Left hindlimb (tissue), 1 donor: ENCODE results near the gene CFAP97D1.

Experiments used
- DNase-seq: peaks from one replicate; pipeline ENCODE4 v3.0.0-alpha.2; 2018

Gene CFAP97D1

DNA sequence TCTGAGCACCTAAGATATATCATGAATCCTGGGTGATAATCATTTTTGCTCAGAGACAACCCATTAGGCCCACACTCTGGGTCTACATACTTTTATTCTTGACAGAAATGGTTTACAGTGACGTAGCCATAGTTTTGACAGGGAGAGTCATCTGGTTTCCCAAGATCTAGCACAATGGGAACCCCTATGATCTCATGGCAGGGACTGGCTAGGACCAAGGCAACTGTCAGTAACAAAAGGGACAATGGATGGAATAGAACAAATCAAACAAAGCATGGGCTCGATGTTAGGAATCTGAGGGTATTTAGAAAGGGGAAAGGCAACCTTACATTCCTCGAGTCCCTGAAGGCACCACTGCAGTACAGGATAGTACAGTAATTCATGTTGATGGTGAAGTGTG, 20.5 kb downstream of the CFAP97D1 start:
- no peak for DNase-seq

DNA sequence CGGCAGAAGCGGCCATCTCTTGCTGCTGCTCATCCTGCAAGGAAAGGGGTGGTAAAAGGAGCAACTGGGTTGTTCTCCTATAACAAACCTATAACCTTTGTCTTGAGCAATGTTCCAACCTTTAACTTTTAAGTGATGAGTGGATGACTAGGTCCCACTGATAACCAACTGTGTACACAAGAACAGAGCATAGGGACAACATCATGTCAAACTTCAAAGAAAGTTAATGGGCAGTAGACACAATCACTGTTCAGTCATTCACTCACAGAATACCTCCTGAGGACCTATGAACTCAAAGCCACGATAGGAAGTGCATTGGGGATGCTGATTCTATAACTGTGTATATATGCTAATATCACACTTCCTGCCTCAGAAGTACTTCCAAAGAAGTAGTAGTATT, 21.6 kb downstream of the CFAP97D1 start:
- DNase-seq = no peak

DNA sequence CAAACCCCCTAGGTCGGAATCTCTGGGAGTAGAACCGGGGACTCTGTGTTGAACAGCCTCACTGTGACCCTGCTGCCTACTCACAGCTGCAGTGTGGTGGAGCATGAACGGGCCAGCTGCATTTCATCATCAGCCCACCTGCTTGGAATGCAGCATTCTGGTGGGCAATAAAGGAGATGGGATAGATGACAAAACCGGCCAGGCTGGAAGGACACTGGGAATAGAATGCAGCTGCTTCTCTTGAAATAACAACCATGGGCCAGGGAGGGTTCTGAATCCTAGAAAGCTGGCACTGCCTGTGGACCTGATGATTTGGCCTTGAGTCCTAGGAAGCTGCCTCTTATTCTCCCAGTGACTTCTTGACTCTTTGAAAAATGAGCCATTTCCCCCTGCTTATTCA, 23.5 kb downstream of the CFAP97D1 start:
- no peak for DNase-seq

DNA sequence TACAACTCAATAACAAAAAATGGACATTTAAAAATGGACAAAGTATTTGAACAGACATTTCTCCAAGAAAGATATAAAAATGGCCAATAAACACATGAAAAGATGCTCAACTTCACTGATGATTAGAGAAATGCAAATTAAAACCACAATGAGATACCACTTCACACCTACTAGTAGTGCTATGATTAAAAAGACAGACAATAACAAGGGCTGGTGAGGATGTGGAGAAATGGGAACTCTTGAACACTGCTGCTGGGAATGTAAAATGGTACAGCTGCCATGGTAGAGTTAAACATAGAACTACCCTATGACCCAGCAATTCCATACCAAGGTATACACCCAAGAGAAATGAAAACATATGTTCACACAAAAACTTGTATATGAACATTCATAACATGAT, 24.9 kb downstream of the CFAP97D1 start:
- DNase-seq = no peak

DNA sequence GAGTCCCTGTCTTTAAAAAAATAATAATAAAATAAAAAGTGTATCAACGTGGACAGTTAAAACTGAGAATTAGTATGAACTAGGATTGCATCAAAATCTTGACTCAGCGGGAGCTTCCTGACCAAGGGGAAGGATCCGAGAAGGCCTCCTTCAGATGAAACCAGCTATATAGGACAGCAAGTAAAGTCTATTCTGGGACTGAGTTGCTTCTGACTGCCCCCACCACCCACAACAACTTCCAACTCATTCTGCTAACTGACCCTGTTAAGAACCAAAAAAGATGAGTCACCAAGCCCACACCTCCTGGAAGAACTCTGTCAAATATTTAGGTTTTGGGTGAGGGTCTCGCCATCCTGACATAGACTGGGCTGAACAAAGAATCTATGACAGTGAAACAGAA, 27.8 kb downstream of the CFAP97D1 start:
- no peak for DNase-seq

DNA sequence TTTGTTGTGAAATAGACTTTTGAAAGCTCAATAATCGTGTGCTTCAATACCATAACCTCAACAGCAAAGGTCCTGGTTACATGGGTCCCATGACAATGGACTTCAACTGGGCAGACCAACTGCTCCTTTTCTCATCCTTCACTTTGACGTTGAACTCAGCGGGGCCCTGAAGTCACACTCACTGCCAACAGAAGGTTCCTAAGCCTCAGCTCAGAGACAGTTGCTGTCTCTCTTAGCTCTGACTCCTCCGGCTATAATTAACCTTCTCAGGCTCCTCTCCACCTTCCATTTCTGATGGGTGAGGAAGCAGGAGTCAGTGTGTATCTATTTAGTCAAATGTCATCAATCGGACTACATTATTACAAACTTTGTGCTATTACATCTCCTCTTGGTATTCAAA, 28.9 kb downstream of the CFAP97D1 start:
- DNase-seq = no peak

DNA sequence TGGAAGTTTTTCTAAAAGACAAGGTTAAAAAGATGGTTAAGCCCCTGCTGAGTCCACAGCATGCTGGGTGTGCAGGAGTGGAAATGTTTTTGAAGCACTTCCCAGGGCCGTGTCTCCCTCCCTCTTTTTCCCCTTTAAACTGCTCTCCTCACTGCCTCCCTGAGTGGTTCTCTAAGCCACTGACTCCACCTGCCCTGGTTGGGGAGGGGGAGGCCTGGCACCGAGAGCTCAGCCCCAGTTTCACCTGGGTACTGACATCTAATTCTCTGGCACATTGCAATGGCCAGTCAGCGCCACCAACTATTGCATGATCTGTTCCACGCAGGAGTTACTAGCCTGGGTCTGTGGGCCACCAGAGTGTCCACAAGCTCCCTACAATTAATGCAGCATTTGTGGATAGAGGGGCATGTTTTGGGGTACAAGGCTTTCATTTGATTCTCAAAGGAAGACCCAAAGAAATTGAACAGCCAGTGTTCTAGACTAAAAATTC, 30.0 kb downstream of the CFAP97D1 start:
- DNase-seq = no peak

DNA sequence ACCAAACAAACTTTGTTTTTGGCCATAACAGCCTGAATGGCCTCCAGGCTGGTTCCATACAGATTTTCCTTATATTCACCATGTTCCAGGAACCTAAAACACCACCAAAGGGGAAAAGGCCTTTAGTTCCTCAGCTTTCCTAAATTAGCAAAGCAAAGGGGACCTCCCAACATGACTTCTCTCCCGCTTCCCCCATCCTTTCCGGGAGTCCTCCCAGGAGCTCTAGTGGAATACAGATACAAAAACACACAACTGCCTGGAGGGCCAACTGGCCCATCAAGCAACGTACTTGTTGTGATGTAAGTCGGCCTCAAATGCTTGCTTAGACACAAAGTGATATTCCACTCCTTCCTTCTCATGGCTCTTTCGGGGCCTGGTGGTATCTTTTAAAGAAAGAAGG, 30.6 kb downstream of the CFAP97D1 start:
- DNase-seq = no peak

DNA sequence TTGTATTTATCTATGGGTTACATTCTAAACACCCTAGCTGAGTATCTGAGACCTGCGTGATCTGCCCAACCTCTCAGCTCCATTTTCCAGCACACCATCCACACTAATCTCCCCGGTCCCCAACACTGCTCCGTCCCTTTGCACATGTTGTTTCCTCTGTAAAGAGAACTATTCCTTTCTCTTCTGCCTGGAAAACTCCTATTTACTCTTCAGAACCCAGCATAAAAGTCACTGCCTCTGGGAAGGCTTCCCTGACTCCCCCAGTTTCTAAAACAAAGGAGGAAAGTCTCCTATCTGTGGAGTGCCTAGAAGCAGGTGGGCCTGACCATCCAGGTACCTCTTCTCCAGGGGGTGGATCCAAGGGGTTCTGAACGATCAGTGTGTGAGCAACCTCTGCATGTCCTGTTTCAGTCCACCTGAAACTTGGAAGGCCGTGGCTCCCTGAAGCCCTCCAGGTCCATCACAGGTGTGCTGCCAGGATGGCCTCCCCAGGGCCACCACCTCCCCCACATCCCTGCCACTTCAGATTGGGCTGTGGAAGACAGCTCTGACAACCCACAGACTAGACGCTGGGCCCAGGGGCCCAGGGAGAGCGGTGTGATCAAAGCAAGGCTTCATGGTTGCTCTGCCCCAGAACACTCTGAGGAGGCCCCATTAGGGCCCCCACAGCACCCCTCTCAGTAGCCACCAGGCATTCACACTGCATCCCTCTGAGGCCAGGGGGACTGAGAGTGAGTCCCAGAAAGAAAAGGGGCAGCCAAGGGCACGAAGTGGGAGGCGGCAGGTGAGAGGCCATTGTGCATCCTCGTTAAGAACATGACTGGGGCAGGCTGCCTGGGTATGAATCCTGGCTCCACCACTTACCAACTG, 32.4 kb downstream of the CFAP97D1 start:
- no peak for DNase-seq

DNA sequence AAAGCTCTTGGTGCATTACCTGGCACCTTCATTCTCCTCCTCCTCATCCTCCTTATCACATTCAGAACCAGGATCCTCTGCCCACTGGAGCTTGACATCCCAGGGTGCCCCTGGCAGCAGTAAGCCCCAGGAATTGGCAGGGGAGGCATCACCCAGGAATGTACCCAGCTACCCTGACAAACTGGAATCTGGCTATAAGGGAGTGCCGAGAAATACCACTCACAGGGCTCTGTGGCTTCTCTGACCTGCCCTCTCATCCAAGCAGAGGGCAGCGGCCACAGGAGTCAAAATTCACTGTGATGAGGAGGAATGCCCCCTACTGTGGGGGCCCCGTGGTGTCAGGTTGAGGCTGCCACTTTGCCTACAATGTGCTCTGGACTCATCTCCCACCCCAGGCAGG, 33.2 kb downstream of the CFAP97D1 start:
- no peak for DNase-seq

DNA sequence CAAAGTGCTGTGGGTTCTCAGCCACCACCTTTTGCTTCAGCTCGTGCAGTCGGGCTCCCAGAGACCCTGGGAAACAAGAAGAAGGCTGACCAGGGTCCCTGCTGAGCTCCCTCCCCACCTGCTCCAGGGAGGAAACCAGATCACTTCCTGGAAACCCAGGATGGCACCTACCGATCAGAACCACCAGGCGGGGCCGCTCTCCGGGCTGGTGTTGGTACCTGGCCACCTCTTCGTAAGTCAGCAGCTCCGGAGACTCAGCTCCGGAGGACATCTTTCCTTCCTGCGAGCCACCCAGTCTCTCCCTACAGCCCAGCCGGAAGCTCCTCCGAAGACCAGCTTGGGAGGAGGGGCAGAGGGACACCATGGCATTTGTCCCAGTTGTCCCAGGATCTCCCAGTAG, 33.8 kb downstream of the CFAP97D1 start:
- DNase-seq = no peak

DNA sequence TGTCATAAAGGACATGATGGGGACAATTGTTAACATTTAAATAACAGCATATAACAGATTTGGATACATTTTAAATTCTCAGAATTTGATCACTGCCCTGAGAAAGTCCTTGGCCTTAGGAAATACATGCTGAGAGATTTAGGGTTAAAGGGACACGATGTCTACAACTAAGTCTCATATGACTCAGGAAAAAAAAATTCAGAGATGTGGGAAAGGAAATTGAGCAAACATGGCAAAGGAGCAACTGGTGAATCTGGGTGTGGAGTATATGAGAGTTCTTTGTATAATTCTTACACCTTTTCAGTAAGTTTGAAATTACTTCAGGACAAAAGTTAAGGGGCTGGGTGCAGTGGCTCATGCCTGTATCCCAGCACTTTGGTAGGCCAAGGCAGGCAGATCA, 34.5 kb downstream of the CFAP97D1 start:
- DNase-seq = no peak

DNA sequence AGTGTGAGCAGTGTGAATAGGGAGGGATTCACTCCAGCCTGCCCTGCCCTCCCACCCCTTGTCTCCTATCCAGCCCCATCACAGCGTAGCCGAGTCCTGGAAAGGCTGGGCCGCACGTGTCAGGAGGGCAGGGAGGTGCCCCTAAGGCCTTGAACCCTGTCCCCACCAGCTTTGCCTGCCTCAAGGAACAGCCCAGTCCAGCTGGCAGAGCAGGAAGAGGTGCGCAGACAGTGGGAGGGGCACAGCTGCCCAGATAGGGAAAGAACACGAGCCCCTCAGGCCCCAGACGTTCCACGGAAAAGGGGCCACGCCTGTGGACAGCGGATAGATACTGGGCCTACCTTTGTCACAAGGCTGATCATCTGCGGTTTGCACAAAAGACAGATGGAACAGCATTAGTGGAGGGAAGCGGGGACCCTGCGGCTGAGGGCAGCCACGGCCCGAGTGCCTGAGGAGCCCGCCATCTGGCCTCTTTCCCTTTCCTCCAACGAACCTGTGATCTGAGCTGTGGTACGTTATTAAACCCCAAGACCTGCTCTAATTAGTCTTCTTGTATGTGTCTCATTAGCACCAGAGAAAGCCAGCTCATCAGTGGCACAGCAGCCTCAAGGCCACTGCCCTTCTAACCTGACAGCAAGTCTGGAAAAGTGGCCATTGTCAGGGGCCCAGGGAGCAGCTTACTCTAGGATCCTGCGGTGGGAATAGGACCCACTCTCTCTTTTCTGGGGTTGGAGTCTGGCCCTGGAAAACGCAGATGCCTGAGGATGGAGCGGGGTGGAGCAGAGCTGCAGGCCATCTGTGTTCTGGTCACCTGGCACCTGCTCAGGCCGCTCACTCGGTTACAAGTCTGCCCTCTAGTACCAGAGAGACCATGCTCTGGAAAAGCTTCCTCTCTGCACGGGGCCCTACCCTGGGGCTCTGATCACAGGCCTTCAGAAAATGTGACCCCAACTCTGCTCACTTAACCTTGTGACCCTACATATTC, 36.4 kb downstream of the CFAP97D1 start:
- DNase-seq = no peak

DNA sequence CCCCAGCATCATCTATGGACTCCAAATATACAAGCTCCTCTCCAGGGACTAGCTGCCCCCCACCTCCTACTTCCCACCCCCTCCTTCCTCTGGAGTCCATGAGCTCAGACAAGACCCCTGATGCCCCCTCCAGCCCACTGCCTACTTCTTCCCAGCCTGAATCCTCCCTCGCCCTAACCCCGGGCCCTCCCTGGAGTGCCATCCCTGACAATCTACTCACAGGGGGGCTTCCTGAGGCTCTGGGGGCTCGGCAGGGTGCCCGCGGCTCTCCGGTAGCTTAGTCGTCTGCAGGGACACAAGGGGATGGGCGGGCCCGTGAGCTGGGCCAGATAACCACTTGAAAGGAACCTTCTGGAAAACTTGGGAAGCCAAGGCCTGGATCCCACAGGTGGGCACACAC, 37.6 kb downstream of the CFAP97D1 start:
- no peak for DNase-seq

DNA sequence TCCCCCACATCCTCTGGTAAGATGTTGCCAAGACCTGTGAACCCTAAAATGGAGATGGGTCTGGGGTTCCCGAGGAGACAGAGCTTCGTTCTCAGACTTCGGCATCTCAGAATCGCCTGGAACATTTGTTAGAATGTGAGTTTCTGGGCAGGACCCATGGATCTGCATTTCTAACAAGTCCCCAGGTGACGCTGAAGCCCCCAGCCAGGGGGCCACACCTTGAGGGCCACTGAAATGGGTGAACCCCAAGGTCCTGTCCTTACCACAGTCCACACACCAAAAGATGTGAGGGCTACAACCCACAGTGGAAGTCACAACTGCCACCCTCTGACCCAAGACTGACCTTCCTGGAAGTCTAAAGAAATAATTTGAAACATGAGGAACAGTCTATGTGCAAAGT, 38.7 kb downstream of the CFAP97D1 start:
- no peak for DNase-seq

DNA sequence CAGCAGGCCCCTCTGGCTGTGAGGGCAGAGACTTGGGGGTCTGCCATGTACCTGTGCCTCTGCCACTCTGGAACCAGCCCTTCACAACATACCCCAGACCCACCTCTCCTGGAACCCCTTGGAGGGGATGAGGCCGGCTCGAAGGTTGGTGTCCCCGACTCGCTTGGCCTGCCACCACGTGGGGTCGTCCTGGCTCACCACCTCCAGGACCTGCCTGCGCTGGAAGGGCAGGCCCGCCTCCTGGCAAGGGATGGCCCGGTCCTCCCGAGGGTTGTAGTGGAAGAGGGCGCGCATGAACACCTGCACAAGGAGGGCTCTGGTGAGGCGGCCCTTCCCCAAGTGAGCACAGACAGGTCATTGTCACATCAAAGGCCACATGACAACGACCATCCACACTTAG, 40.5 kb downstream of the CFAP97D1 start:
- no peak for DNase-seq

DNA sequence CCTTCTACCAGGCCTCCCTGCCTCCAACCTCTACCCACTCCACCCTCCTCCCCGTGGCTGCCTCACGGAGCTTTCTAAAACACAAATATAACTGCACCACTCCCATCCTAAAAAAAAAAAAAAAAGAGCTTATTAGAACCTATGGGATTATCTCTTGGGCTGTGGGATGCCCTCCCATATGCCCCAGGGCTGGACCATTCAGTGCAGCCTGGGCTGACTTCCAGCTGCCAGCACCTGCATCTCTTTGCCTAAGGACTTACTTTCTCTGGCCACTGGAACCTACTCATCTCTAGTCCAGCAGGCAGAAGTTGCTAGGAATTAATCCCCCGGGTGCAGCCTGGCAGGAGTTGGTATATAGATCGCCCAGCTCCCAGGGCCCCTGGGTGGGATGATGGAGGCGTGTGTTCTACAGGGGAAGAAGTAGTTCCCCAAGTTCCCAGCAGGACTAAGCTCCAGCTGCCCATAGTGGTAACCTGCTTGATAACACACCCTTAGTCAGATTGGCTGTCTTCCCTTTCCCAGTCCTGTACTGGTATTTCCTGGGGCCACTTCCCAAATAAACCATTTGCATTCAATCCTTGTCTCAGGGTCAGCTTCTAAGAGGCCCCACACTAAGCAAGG, 42.4 kb downstream of the CFAP97D1 start:
- DNase-seq = no peak

DNA sequence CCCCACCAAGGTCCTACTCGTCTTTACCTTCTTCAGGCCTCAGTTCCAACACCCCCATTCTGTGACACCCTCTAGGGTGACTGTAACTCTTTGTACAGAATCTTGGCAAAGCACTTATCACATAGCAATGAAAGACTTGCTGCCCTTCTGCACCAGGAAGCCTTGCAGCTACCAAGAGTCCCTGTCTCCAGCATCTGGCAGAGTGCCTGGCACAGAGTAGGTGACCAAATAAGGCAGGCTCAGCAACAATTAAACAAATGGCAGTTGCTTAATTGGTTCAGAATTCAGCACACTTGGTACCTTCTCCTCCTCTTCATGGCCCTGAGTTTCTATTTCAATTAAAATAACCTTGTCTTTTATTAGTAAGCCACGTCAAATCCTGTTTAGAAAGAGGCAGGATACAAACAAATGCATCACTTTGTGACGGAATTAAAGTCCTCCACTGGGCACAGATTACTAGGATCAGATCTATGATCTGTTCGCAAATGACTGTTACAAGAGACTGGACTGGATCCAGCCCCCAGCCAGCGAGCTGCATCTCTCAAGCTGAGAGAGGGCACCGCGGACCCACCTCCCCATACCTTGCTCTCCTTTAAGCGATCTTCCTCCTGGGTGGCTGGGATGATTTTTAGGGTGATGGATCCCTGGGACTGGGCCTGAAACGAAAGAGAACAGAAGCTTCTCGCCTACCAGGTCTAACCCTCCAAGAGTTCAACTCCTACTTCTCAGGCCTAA, 43.3 kb downstream of the CFAP97D1 start:
- DNase-seq = no peak

DNA sequence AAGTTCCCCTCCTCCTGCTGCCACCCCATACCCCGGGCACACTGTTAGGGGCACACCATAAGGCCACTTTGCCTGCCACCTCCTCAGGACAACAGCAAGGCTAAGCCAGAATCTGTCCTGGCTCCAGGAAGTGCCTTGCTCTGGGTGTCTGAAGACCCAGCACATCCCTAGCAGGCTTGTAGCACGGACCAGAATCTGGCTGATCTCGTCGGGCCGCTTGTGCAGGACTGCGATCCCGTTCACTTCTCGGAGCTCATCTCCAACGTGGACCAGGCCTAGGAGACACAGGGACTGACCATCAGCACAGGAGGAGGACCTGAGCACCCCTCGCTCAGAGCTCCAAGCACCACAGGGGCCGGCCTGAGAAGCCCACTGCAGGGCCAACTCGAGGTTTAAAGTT, 45.3 kb downstream of the CFAP97D1 start:
- DNase-seq = no peak

DNA sequence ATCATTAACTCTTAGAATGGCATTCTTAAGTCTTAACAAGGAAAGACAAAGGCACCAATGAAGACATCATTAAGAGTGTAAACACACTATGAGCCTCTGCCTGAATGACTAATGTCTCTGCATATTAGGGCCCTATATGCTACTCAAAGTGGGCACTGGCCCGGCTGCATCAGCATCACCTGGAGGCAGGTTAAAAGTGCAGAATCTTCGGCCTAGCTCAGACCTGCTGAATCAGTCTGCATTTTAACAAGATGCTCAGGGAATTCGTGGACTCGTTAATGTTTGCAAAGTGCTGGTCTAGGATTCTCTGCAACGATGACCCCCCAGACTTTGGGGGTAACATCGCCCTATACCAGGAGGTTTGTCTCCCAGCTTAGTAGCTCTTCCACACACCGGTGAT, 46.0 kb downstream of the CFAP97D1 start:
- DNase-seq = no peak

DNA sequence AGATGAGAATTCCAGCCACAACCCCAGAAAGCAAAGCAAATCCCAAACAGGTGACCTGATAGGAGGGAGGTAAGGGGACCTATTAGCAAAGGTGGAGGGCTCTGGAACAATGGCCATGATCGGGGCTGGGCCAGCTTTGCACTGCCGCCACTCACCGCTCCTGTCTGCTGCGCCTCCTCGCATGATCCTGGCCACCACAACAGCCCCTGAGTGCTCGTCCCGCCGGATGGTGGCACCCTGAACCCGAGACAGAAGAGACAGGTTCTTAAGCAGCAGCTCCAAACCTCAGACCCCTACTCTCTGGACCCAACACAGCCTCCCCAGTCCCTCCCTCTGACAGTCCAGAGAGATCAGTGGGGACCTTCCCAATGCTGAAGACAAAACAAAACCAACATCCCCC, 47.4 kb downstream of the CFAP97D1 start:
- no peak for DNase-seq

DNA sequence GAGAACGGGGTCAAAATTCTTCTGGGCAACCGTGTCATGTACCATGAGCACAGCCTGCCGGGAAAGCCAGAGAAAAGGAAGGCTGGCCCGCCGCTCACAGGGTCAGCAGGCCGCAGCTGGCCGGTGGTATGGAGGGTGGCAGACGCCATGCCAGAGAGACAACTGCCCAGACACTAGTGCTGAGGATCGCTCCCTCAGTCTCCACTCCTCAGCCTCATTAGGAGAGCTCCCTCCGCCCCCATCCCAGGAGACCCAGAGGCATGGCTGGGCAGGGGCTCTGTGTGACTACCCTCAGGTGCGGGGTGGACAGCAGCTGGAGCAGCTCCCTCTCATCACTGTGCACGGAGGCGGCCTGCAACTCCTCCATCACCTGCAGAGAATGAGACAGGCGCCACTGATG, 49.5 kb downstream of the CFAP97D1 start:
- DNase-seq = no peak
